ENCODE measurements around the gene SUN3. TPM values are rescaled to one million over a fixed set of nuclear protein-coding genes. Genes with fewer than 3 reads are reported as not detected.

Gene SUN3
- total and polyA plus RNA-seq, 10 of the 15 experiments (the other 5 are each of a cell fraction or from before 2014, with no cell fraction given), result 0.29 to 0.48 TPM; not detected in 8

DNA sequence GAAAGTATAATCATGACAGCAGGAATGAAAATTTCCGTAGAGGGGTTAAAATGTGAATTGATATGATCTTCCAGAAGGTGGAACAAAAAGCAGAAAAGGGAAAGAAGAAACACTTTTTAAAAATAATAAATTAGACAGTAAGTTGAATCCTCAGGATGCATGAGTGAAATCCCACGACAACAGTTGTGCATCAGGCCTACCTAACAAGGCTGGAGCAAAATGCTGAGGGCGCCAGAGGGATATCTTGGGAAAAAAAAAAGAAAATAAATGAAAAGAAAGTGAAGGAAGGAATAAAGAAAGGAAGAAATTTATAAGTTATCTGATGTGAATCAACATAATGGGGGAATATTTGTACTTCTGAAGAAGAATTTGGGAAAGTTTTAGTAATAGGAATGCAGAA, 36.5 kb downstream of the SUN3 start (continued):
- no peak for TF ChIP-seq SPI1 (IDR thresholded peaks at IDR 0.05; ENCODE audit: borderline replicate concordance, insufficient read depth, low read depth, low read length)

DNA sequence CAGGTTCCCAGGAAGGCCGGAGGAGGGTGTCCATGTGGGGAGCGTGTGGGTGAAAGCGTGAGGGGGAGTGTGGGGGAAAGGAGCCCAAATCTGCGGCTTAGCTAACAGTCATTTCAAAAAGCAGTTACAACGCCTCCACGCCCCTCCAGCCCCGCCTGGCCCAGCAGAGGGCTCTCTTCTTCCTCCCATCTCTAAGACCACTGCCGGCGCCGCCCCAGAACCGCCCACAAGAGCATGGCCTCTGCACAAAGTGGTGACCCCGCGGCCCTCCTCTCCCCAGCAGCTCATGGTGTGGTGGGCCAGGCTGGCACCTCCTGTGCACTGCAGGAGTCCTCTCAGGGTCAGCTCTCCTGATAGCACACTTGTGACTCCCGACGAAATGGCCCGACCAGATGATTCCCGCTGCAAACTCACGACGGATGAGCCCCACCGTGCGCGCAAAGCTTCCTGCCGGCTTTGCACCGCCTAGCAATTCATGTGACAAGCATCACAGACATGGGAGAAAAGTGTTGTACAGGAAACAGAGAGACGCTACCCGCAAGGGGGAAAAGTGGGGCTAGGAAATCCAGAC, 37.1 kb downstream of the SUN3 start:
- CTCF ChIA-PET, result interaction anchor here (0.6 to 7.5 kb wide), 29 partner anchors 9 to 163 kb away, joined by 3 to 210 read pairs (median 4); partner anchors contain the start of gene PKD1L1
- Histone ChIP-seq H3K4me2 (ENCODE audit: control insufficient read depth, insufficient read depth) (peak overlapping the region; percentile 82), H3K4me3 (peak overlapping the region; percentile 67; the same call in 1 of the 2 replicates), H3K4me1 (ENCODE audit: control insufficient read depth, insufficient read depth, low read length) (peaks cover 5% of the 10 kb centered on the region; the same call in 1 of the 2 replicates), H2AFZ (ENCODE audit: control insufficient read depth, low read depth, low read length) (peak overlapping the region; percentile 96), H4K20me1 (ENCODE audit: control insufficient read depth, insufficient read depth) (no peaks in the 10 kb centered on the region), H3K27ac (ENCODE audit: control insufficient read depth, insufficient read depth) (no peak overlapping the region), H3K9me3 (replicated peaks; ENCODE audit: control insufficient read depth, insufficient read depth, low read length) (no peaks in the 10 kb centered on the region), H3K79me2 (ENCODE audit: control insufficient read depth, insufficient read depth, low read length) (no peaks in the 10 kb centered on the region), H3K27me3 (replicated peaks in 1 of 2; ENCODE audit: control insufficient read depth in 2 of 2, insufficient read depth in 2 of 2, low read length in 1 of 2) (no peaks in the 10 kb centered on the region), H3K36me3 (ENCODE audit: control insufficient read depth in 2 of 2, insufficient read depth in 2 of 2, low read length in 1 of 2) (no peaks in the 10 kb centered on the region), H3K9ac (ENCODE audit: control insufficient read depth, insufficient read depth, low read length) (peak overlapping the region; percentile 49)
- peak; percentile 100 for ATAC-seq
- peak; percentile 39 for DNase-seq (ENCODE audit: low read depth, low spot score)
- BruUV-seq (replicated peaks), result no TSS peak
- in situ Hi-C loops (cut with MboI), result loop anchor here (5.0 kb wide), 1 partner anchor 115 kb away; no protein-coding TSS in a partner anchor
- intact Hi-C loops (cut with micrococcal nuclease; ENCODE audit: unreplicated experiment), result loop anchor here (1.0 to 2.0 kb wide), 2 partner anchors 93 to 118 kb away; no protein-coding TSS in a partner anchor
- SMC1A ChIA-PET (ENCODE audit: uncharacterized antibody, unreplicated experiment), result interaction anchor here (0.8 to 2.3 kb wide), 20 partner anchors 9 to 163 kb away, joined by 3 to 41 read pairs (median 4); no protein-coding TSS in a partner anchor
- POLR2A ChIA-PET, result interaction anchor here (0.6 to 1.9 kb wide), 5 partner anchors 93 to 128 kb away, joined by 3 to 8 read pairs (median 5); partner anchors contain the start of gene UPP1
- 2% methylated on average over 26 of the region's 26 CpGs for WGBS (ENCODE audit: insufficient coverage, insufficient replicate concordance, low lambda C conversion rate, missing lambda C conversion rate)
- RAD21 ChIA-PET (ENCODE audit: unreplicated experiment), result interaction anchor here (0.6 to 3.3 kb wide), 17 partner anchors 9 to 628 kb away, joined by 3 to 79 read pairs (median 4); partner anchors contain the start of genes PKD1L1 and UPP1
- peak; percentile 92 for FAIRE-seq
- no peak for TF ChIP-seq ZNF384 (IDR thresholded peaks at IDR 0.05; ENCODE audit: borderline replicate concordance, low read depth, low read length)
- TF ChIP-seq RAD21 (IDR thresholded peaks at IDR 0.05; ENCODE audit: insufficient read depth, low read depth, low read length), result peak; percentile 80
- TF ChIP-seq BHLHE40 (IDR thresholded peaks at IDR 0.05; ENCODE audit: borderline replicate concordance in 1 of 2, low read depth in 2 of 2, low read length in 1 of 2), result peak; percentile 43 to 49; a peak in 2 of 4 replicates
- TF ChIP-seq, protein P1, sequence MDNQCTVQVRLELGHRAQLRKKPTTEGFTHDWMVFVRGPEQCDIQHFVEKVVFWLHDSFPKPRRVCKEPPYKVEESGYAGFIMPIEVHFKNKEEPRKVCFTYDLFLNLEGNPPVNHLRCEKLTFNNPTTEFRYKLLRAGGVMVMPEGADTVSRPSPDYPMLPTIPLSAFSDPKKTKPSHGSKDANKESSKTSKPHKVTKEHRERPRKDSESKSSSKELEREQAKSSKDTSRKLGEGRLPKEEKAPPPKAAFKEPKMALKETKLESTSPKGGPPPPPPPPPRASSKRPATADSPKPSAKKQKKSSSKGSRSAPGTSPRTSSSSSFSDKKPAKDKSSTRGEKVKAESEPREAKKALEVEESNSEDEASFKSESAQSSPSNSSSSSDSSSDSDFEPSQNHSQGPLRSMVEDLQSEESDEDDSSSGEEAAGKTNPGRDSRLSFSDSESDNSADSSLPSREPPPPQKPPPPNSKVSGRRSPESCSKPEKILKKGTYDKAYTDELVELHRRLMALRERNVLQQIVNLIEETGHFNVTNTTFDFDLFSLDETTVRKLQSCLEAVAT (IDR thresholded peaks at IDR 0.05), result peak; percentile 66; the same call in 1 of the 2 replicates
- TF ChIP-seq SMC3 (IDR thresholded peaks at IDR 0.05; ENCODE audit: borderline replicate concordance, low read length), result peak; percentile 92
- TF ChIP-seq, protein P2, sequence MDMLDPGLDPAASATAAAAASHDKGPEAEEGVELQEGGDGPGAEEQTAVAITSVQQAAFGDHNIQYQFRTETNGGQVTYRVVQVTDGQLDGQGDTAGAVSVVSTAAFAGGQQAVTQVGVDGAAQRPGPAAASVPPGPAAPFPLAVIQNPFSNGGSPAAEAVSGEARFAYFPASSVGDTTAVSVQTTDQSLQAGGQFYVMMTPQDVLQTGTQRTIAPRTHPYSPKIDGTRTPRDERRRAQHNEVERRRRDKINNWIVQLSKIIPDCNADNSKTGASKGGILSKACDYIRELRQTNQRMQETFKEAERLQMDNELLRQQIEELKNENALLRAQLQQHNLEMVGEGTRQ (IDR thresholded peaks at IDR 0.05; ENCODE audit: borderline replicate concordance, low read depth, low read length), result no peak
- TF ChIP-seq FOXM1 (IDR thresholded peaks at IDR 0.05; ENCODE audit: low read depth, low read length), result peak; percentile 42; the same call in 1 of the 2 replicates
- TF ChIP-seq, protein P3, sequence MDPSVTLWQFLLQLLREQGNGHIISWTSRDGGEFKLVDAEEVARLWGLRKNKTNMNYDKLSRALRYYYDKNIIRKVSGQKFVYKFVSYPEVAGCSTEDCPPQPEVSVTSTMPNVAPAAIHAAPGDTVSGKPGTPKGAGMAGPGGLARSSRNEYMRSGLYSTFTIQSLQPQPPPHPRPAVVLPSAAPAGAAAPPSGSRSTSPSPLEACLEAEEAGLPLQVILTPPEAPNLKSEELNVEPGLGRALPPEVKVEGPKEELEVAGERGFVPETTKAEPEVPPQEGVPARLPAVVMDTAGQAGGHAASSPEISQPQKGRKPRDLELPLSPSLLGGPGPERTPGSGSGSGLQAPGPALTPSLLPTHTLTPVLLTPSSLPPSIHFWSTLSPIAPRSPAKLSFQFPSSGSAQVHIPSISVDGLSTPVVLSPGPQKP (IDR thresholded peaks at IDR 0.05; ENCODE audit: low read depth, low read length), result no peak
- 0 out of 2 replicates have a peak, but pooled peaks have one; percentile 35 for TF ChIP-seq NFIC (IDR thresholded peaks at IDR 0.05; ENCODE audit: low read depth, low read length)
- TF ChIP-seq PAX8 (IDR thresholded peaks at IDR 0.05), result no peak
- TF ChIP-seq RFX5 (IDR thresholded peaks at IDR 0.05; ENCODE audit: low read depth, low read length), result peak; percentile 20; the same call in 1 of the 2 replicates
- TF ChIP-seq EGR1 (IDR thresholded peaks at IDR 0.05; ENCODE audit: borderline replicate concordance in 1 of 2, low read depth in 2 of 2, low read length in 2 of 2), result peak in 1 of 2 experiments; percentile 83; a peak in 2 of 3 replicates
- no peak for TF ChIP-seq ZZZ3 (IDR thresholded peaks at IDR 0.05; ENCODE audit: control insufficient read depth, insufficient read length, low read depth)
- no peak for TF ChIP-seq HDAC2 (IDR thresholded peaks at IDR 0.05)
- TF ChIP-seq KLF5 (IDR thresholded peaks at IDR 0.05; ENCODE audit: partially characterized antibody), result no peak
- no peak for TF ChIP-seq KAT2A (conservative IDR thresholded peaks at IDR 0.05; ENCODE audit: control insufficient read depth, low read depth, low read length)
- TF ChIP-seq CBFB (IDR thresholded peaks at IDR 0.05; ENCODE audit: low read depth), result peak; percentile 71; the same call in 1 of the 2 replicates

Measured in GM12878 (cell line).